Upper lobe of left lung (tissue), 6 donors: ENCODE measurements around the gene RBM15. TPM values are rescaled to one million over a fixed set of nuclear protein-coding genes. Genes with fewer than 3 reads are reported as not detected.
A peak's percentile ranks its signal among the peaks of the same experiment; 100 is the strongest.

Experiments
- ATAC-seq, 2 donors: fragments of 200-7000 bp; cut with Tn5 transposase; one replicate each; pipeline ENCODE4 v1.9.1; 2022; ENCODE audit warnings: mild to moderate bottlenecking in 2 of 2, moderate library complexity in 2 of 2; ENCODE audit not compliant: low FRiP score in 2 of 2
- DNase-seq, 2 donors: peaks; one replicate each; pipeline ENCODE4 v3.0.0-alpha.2; 2019 to 2020
- H3K27ac ChIP-seq, 4 donors: fragments of 200-600 bp; sonication (generic); one replicate each; pipeline ENCODE4 v1.5.1; 2016 to 2019
- H3K27me3 ChIP-seq, 4 donors: fragments of 200-600 bp; sonication (generic); one replicate each; pipeline ENCODE4 v1.5.1; 2017 to 2019
- H3K36me3 ChIP-seq, 4 donors: fragments of 200-600 bp; sonication (generic); one replicate each; pipeline ENCODE4 v1.5.1; 2016 to 2019
- H3K4me1 ChIP-seq, 4 donors: fragments of 200-600 bp; sonication (generic); one replicate each; pipeline ENCODE4 v1.5.1; 2018 to 2019
- H3K4me3 ChIP-seq, 4 donors: fragments of 200-600 bp; sonication (generic); one replicate each; pipeline ENCODE4 v1.5.1; 2017 to 2019; ENCODE audit warnings: mild to moderate bottlenecking in 2 of 4, moderate library complexity in 1 of 4
- H3K9me3 ChIP-seq, 4 donors: fragments of 200-600 bp; sonication (generic); one replicate each; pipeline ENCODE4 v1.5.1; 2018 to 2019
- CTCF ChIP-seq, 6 experiments: fragments of 450-650 bp in 4 of 6; fragments of 200-600 bp in 2 of 6; sonication (generic) in 2 of 6; IDR thresholded peaks; one replicate each; pipeline ENCODE4 v1.5.1; 2016 to 2019; ENCODE audit warnings: antibody characterized with exemption in 6 of 6
- EP300 ChIP-seq, 4 donors: sonication (generic); formaldehyde crosslinking; IDR thresholded peaks; one replicate each; pipeline ENCODE4 v1.5.1; 2017; ENCODE audit warnings: antibody characterized with exemption in 4 of 4, control low read depth in 2 of 4
- POLR2A ChIP-seq, 4 donors: fragments of 450-650 bp; IDR thresholded peaks; one replicate each; pipeline ENCODE4 v1.5.1; 2016 to 2017; ENCODE audit warnings: antibody characterized with exemption in 4 of 4, mild to moderate bottlenecking in 2 of 4
- POLR2AphosphoS5 ChIP-seq, 2 donors: sonication (generic); formaldehyde crosslinking; IDR thresholded peaks; one replicate each; pipeline ENCODE4 v1.5.1; 2017; ENCODE audit warnings: antibody characterized with exemption in 2 of 2
- WGBS, 2 donors: methylation state at CpG; one replicate each; pipeline ENCODE4 v1.1.5; 2017 to 2018; 5-methylcytosine and 5-hydroxymethylcytosine counted together
- total RNA-seq, 6 donors: library from RNA; depleted of rRNA in 4 of 6; stranded (reverse); fragments of >200 nt in 4 of 6; gene quantifications; one replicate each; pipeline versions ENCODE4 v1.1.0 to v1.2.1, GENCODE V29; 2016 to 2021
- donor health status: DM: no; HTN: no; CAD: no; lungs with moderate emphysema.
- donor health status: DM: no; HTN: yes; CAD: no; lungs with severe emphysema.

Gene RBM15
- total RNA-seq, 6 donors from 2014 or later = 20.7 to 85.9 (median 36.2) TPM

- H3K9me3 ChIP-seq = no peaks in the 10 kb centered on the region
- H3K4me3 ChIP-seq = peak within 1 kb of the TSS in 3 of 4 donors; percentile 24 to 42 (median 38)
- H3K4me1 ChIP-seq = peaks cover 0 to 14% (median 5%) of the 10 kb centered on the region in 4 donors
- TF ChIP-seq CTCF (IDR thresholded peaks at IDR 0.05) = peak in 1 of 6 experiments; percentile 5
- TF ChIP-seq EP300 (IDR thresholded peaks at IDR 0.05) = no peak
- peak in 1 of 4 donors; percentile 44 for TF ChIP-seq POLR2A (IDR thresholded peaks at IDR 0.05)
- TF ChIP-seq POLR2AphosphoS5 (IDR thresholded peaks at IDR 0.05) = peak in 1 of 2 donors; percentile 39
- H3K27ac ChIP-seq = peak within 1 kb of the TSS; percentile 51 to 76 (median 68)
- DNase-seq (peak in 1 of 2 donors; percentile 55), ATAC-seq (peak; percentile 79 to 86)
- H3K27me3 ChIP-seq = no peaks in the 10 kb centered on the region
- H3K36me3 ChIP-seq = peaks cover 0 to 14% (median 3%) of the 10 kb centered on the region in 4 donors
- WGBS, 2 donors = 24 to 36% methylated on average over 8 of the region's 8 CpGs
Measured at GRCh38 chr1:110390692-110391245, 51.6 kb downstream of the RBM15 start, which contains the start of gene SLC16A4. Gene SLC16A4 (minus strand): TSS chr1:110391026. CDS start chr1:110389323, 1,703 bp downstream.

- no peak for DNase-seq
- H3K36me3 ChIP-seq = peaks cover 0 to 29% (median 11%) of the 10 kb centered on the region in 4 donors
- no peak overlapping the region for H3K4me3 ChIP-seq
- H3K9me3 ChIP-seq = no peaks in the 10 kb centered on the region
- no peaks in the 10 kb centered on the region for H3K27me3 ChIP-seq
- peaks cover 0 to 14% (median 4%) of the 10 kb centered on the region in 4 donors for H3K4me1 ChIP-seq
- 87 to 88% methylated on average over 2 of the region's 2 CpGs for WGBS, 2 donors
- ATAC-seq = no peak
- TF ChIP-seq CTCF (IDR thresholded peaks at IDR 0.05) (no peak), EP300 (IDR thresholded peaks at IDR 0.05) (no peak), POLR2A (IDR thresholded peaks at IDR 0.05) (no peak), POLR2AphosphoS5 (IDR thresholded peaks at IDR 0.05) (no peak)
- no peak overlapping the region for H3K27ac ChIP-seq
Measured at GRCh38 chr1:110393286-110393685, 54.1 kb downstream of the RBM15 start.

GRCh38 chr1:110393691-110394492 lies 54.7 kb downstream of the RBM15 start:
- no peaks in the 10 kb centered on the region for H3K27me3 ChIP-seq
- H3K4me1 ChIP-seq = peaks cover 0 to 10% (median 2%) of the 10 kb centered on the region in 4 donors
- H3K27ac ChIP-seq = no peak overlapping the region
- DNase-seq (no peak), ATAC-seq (no peak)
- peaks cover 0 to 35% (median 17%) of the 10 kb centered on the region in 4 donors for H3K36me3 ChIP-seq
- WGBS, 2 donors = 72 to 84% methylated on average over 3 of the region's 3 CpGs
- no peaks in the 10 kb centered on the region for H3K9me3 ChIP-seq
- no peak overlapping the region for H3K4me3 ChIP-seq
- TF ChIP-seq POLR2AphosphoS5 (IDR thresholded peaks at IDR 0.05) (no peak), POLR2A (IDR thresholded peaks at IDR 0.05) (no peak), CTCF (IDR thresholded peaks at IDR 0.05) (no peak)

- H3K27ac ChIP-seq = no peak overlapping the region
- DNase-seq (no peak), ATAC-seq (no peak)
- H3K9me3 ChIP-seq = no peaks in the 10 kb centered on the region
- 98% methylated on average over 3 of the region's 3 CpGs for WGBS, 2 donors
- TF ChIP-seq CTCF (IDR thresholded peaks at IDR 0.05) (no peak), POLR2AphosphoS5 (IDR thresholded peaks at IDR 0.05) (no peak), POLR2A (IDR thresholded peaks at IDR 0.05) (no peak), EP300 (IDR thresholded peaks at IDR 0.05) (no peak)
- H3K27me3 ChIP-seq = no peaks in the 10 kb centered on the region
- peaks cover 0 to 4% (median 1%) of the 10 kb centered on the region in 4 donors for H3K4me1 ChIP-seq
- H3K36me3 ChIP-seq = peaks cover 0 to 41% (median 18%) of the 10 kb centered on the region in 4 donors
- H3K4me3 ChIP-seq = no peak overlapping the region
Measured at GRCh38 chr1:110394493-110394820, 55.3 kb downstream of the RBM15 start.

Other genes starting within 250 kb of the RBM15 start
- not detected for gene UBL4B, start 226.9 kb upstream of the RBM15 start, total RNA-seq
- gene SLC6A17, start 188.9 kb upstream of the RBM15 start, total RNA-seq = under 1 TPM in 1 of 6 donors, not detected in 5; 0.07 TPM
- gene KCNC4, start 129.1 kb upstream of the RBM15 start, total RNA-seq = 10 to 100 TPM in 1 of 6 donors, 1 to 10 TPM in 5; 2.5 to 11.9 (median 4.4) TPM
- gene SLC16A4, start 51.6 kb downstream of the RBM15 start, total RNA-seq = 10 to 100 TPM in 4 of 6 donors, 1 to 10 TPM in 2; 7.8 to 23.0 (median 15.4) TPM
- gene LAMTOR5, start 68.3 kb downstream of the RBM15 start, total RNA-seq = 100 to 1,000 TPM in 3 of 6 donors, 10 to 100 TPM in 3; 26.5 to 130 (median 89.9) TPM
- under 1 TPM in 1 of 6 donors, not detected in 5; 0.33 TPM for gene PROK1, start 111.8 kb downstream of the RBM15 start, total RNA-seq
- gene KCNA10, start 179.8 kb downstream of the RBM15 start, total RNA-seq = not detected